IMR-90 (cell line): ENCODE results near the gene TUBB4A. TPM values are rescaled to one million over a fixed set of nuclear protein-coding genes. Genes with fewer than 3 reads are reported as not detected.
A peak's percentile ranks its signal among the peaks of the same experiment; 100 is the strongest.

Source experiments
- ATAC-seq: fragments of 200-7000 bp; cut with Tn5 transposase; 2 replicates; pipeline ENCODE4 v1.9.1; 2020; ENCODE audit warnings: low read depth, mild to moderate bottlenecking, moderate library complexity
- BruUV-seq: library from RNA; stranded (reverse); fragments of 400-500 nt; replicated peaks from 2 replicates; lab custom pipeline; 2021; lab: Mats Ljungman, UMichigan
- CTCF ChIA-PET: fragments of 300-600 bp; formaldehyde crosslinking; extraction: SDS; loops from one replicate; lab custom pipeline; 2021; ENCODE audit warnings: antibody characterized with exemption; lab: Yijun Ruan, JAX
- POLR2A ChIA-PET: fragments of 300-600 bp; sonication (Branson Sonifier 250); formaldehyde crosslinking; loops from one replicate; lab custom pipeline; 2022; ENCODE audit warnings: antibody characterized with exemption; ENCODE audit not compliant: unreplicated experiment; lab: Charles Lee
- DNase-seq: peaks from one replicate; pipeline ENCODE4 v3.0.0; 2013
- H2AFZ ChIP-seq: replicated peaks from 2 replicates; pipeline ENCODE3; 2013; ENCODE audit warnings: low read length, mild to moderate bottlenecking; ENCODE audit not compliant: poor library complexity
- H2AK5ac ChIP-seq: 2 replicates; pipeline ENCODE4 v1.6.1; 2013; ENCODE audit warnings: low read depth, low read length, inconsistent platforms
- H2AK9ac ChIP-seq: replicated peaks from 2 replicates; pipeline ENCODE3; 2013; ENCODE audit warnings: mild to moderate bottlenecking, low read depth, low read length, moderate library complexity; ENCODE audit not compliant: poor library complexity
- H2BK120ac ChIP-seq: 2 replicates; pipeline ENCODE4 v1.6.1; 2013; ENCODE audit warnings: low read depth, low read length, inconsistent platforms
- H2BK15ac ChIP-seq: 3 replicates; pipeline ENCODE4 v1.6.1; 2013; ENCODE audit warnings: low read depth, low read length, inconsistent platforms
- H2BK20ac ChIP-seq: 2 replicates; pipeline ENCODE4 v1.6.1; 2013; ENCODE audit warnings: low read depth, mild to moderate bottlenecking, inconsistent platforms, low read length, moderate library complexity
- H2BK5ac ChIP-seq: 2 replicates; pipeline ENCODE4 v1.6.1; 2013; ENCODE audit warnings: mild to moderate bottlenecking, low read depth, low read length, inconsistent platforms; ENCODE audit not compliant: poor library complexity, severe bottlenecking
- H3K14ac ChIP-seq: replicated peaks from 2 replicates; pipeline ENCODE4 v1.6.1; 2013; ENCODE audit warnings: low read depth, low read length, inconsistent platforms
- H3K18ac ChIP-seq: 2 replicates; pipeline ENCODE4 v1.6.1; 2013; ENCODE audit warnings: low read depth, low read length, control low read depth
- H3K23ac ChIP-seq: 2 replicates; pipeline ENCODE4 v1.6.1; 2013; ENCODE audit warnings: low read depth, low read length, inconsistent platforms
- H3K27ac ChIP-seq: 2 replicates; pipeline ENCODE4 v1.5.1; 2013; ENCODE audit warnings: mild to moderate bottlenecking, control low read depth, low read length; ENCODE audit not compliant: insufficient read depth
- H3K27me3 ChIP-seq: 2 replicates; pipeline ENCODE4 v1.6.1; 2013; ENCODE audit warnings: low read length; ENCODE audit not compliant: control insufficient read depth, insufficient read depth
- H3K36me3 ChIP-seq: 2 replicates; pipeline ENCODE4 v1.6.1; 2013; ENCODE audit warnings: low read length, mixed read lengths; ENCODE audit not compliant: control insufficient read depth, insufficient read depth
- H3K4ac ChIP-seq: 2 replicates; pipeline ENCODE4 v1.6.1; 2013; ENCODE audit warnings: low read depth, low read length, inconsistent platforms
- H3K4me1 ChIP-seq: 2 replicates; pipeline ENCODE4 v1.6.1; 2013; ENCODE audit warnings: low read length, mixed read lengths; ENCODE audit not compliant: control insufficient read depth, insufficient read depth
- H3K4me2 ChIP-seq: 2 replicates; pipeline ENCODE4 v1.6.1; 2013; ENCODE audit warnings: low read depth, mild to moderate bottlenecking, control low read depth, low read length, moderate library complexity
- H3K4me3 ChIP-seq: 2 replicates; pipeline ENCODE4 v1.5.1; 2013; ENCODE audit warnings: low read depth, mild to moderate bottlenecking, control low read depth, low read length, moderate library complexity; ENCODE audit not compliant: insufficient read depth
- H3K56ac ChIP-seq: 2 replicates; pipeline ENCODE4 v1.6.1; 2013; ENCODE audit warnings: low read length, inconsistent platforms; ENCODE audit not compliant: insufficient read depth; ENCODE audit errors: extremely low read depth
- H3K79me1 ChIP-seq, 2 experiments: 2 replicates each; pipeline ENCODE4 v1.6.1; 2013; ENCODE audit warnings: low read length in 2 of 2, inconsistent platforms in 1 of 2, low read depth in 1 of 2
- H3K9ac ChIP-seq: 2 replicates; pipeline ENCODE4 v1.6.1; 2013; ENCODE audit warnings: low read depth, low read length, control low read depth
- H3K9me1 ChIP-seq: 2 replicates; pipeline ENCODE4 v1.6.1; 2013; ENCODE audit warnings: low read length, inconsistent platforms; ENCODE audit not compliant: insufficient read depth
- H3K9me3 ChIP-seq: 2 replicates; pipeline ENCODE4 v1.6.1; 2013; ENCODE audit warnings: low read length; ENCODE audit not compliant: control insufficient read depth, insufficient read depth
- H4K20me1 ChIP-seq: 2 replicates; pipeline ENCODE4 v1.6.1; 2013; ENCODE audit warnings: low read length, inconsistent platforms; ENCODE audit not compliant: insufficient read depth
- H4K5ac ChIP-seq: 2 replicates; pipeline ENCODE4 v1.6.1; 2013; ENCODE audit warnings: mild to moderate bottlenecking, low read depth, low read length, control low read depth
- H4K8ac ChIP-seq, 2 experiments: 2 replicates each; pipeline ENCODE4 v1.6.1; 2013; ENCODE audit warnings: low read depth in 2 of 2, low read length in 2 of 2, control low read depth in 1 of 2, inconsistent platforms in 1 of 2
- H4K91ac ChIP-seq: 2 replicates; pipeline ENCODE4 v1.6.1; 2013; ENCODE audit warnings: low read depth, low read length, inconsistent platforms; ENCODE audit not compliant: insufficient read depth
- CHD1 ChIP-seq: IDR thresholded peaks from 2 replicates; pipeline ENCODE4 v1.6.1; 2012; ENCODE audit warnings: low read depth, low read length, improper control_type of control experiment
- MAFK ChIP-seq: IDR thresholded peaks from 2 replicates; pipeline ENCODE4 v1.6.1; 2012; ENCODE audit warnings: low read depth, low read length, improper control_type of control experiment
- MAZ ChIP-seq: IDR thresholded peaks from 2 replicates; pipeline ENCODE4 v1.6.1; 2012; ENCODE audit warnings: low read depth, mild to moderate bottlenecking, low read length, improper control_type of control experiment, moderate library complexity, borderline replicate concordance
- RAD21 ChIP-seq: IDR thresholded peaks from 2 replicates; pipeline ENCODE4 v1.6.1; 2012; ENCODE audit warnings: low read length, improper control_type of control experiment
- SMC3 ChIP-seq: fragments of 150-350 bp; IDR thresholded peaks from 2 replicates; pipeline ENCODE4 v1.6.1; 2016; ENCODE audit warnings: low read depth, mild to moderate bottlenecking, antibody characterized with exemption, low read length, moderate library complexity
- WGBS, 2 experiments: methylation state at CpG; one replicate each; pipeline versions ENCODE4 v1.1.5 to v1.1.7; 2013; ENCODE audit warnings: missing lambda C conversion rate in 2 of 2; ENCODE audit not compliant: insufficient read length in 1 of 2; ENCODE audit errors: extremely low coverage in 2 of 2; 5-methylcytosine and 5-hydroxymethylcytosine counted together
- dilution Hi-C: fragments of 300-500 bp; cut with HindIII; formaldehyde crosslinking; loops from one replicate; pipeline ENCODE4 v1.14.3; 2018; ENCODE audit warnings: low sequenced_read_pairs; ENCODE audit not compliant: unreplicated experiment
- in situ Hi-C: fragments of 300-500 bp; cut with MboI; formaldehyde crosslinking; loops from 3 replicates; pipeline ENCODE4 v1.14.3; 2019; ENCODE audit warnings: low sequenced_read_pairs, inconsistent platforms, mixed read lengths
- intact Hi-C: fragments of 100-400 bp; cut with micrococcal nuclease; formaldehyde crosslinking; loops from 2 replicates; pipeline ENCODE4 v1.10.0; 2022
- polyA plus RNA-seq, 3 experiments: library from polyadenylated mRNA; depleted of rRNA; stranded (reverse); fragments of >200 nt; gene quantifications; 2 replicates each; pipeline ENCODE4 v1.2.3, GENCODE V29; 2012; ENCODE audit warnings: low replicate concordance in 1 of 3
- total RNA-seq: library from RNA; depleted of rRNA; stranded (reverse); fragments of >200 nt; gene quantifications from 2 replicates; pipeline ENCODE4 v1.2.3, GENCODE V29; 2012
- TF ChIP-seq, protein P1 (sequence below): conservative IDR thresholded peaks from 2 replicates; pipeline ENCODE4 v1.5.1; 2012; ENCODE audit warnings: mild to moderate bottlenecking, low read depth, low read length, improper control_type of control experiment
- TF ChIP-seq, protein P2 (sequence below): fragments of 150-350 bp; IDR thresholded peaks from 2 replicates; pipeline ENCODE4 v1.6.1; 2017; ENCODE audit warnings: mild to moderate bottlenecking, antibody characterized with exemption, low read length, low read depth

The TUBB4A gene
- total and polyA plus RNA-seq, 2 of the 4 experiments (the other 2 are of a cell fraction): not detected

DNA sequence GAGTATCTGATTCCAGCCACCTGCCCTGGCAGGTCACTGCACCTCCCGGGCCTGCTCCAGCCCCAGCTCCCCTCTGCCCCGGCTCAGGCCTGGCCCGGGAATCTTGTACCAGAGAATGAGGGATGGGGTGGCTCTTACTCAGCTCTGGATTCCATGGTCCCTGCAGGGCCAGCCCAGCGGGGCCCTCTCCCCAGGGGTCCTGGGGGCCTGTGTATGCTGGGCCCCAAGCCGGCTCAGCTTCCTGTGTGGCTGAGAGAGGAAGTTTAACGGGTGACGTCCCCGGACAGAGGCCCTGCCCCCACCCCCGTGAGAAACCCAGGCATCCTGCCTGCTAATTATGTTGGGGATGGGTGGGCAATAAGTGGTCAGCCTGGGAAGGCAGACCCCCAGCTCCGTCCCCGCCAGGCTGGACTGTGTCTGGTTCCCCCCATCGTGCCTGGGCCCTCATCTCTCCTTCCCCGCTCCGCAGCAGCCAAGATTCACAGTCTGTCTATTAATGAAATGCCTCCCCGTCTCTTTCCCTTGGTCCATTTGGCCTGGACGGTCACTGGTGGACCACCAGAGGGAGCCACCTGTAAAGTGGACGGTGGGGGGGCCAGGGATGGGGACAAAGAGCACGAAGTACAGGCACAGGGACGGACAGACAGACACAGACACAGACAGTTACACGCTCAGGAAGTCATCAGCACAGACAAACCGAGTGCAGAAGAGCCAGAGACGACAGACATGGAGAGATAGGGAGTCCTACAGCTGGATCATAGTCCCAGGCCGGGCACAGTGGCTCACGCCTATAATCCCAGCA, 20.4 kb downstream of the TUBB4A start, which contains the start of gene DENND1C:
DENND1C (minus strand) TSS at position 247 of the 802 bp plus-strand sequence; CDS start at position 155, 92 bp downstream.
- Histone ChIP-seq H3K4ac (no peak within 1 kb of the TSS), H3K36me3 (no peaks in the 10 kb centered on the region), H2AK5ac (no peak within 1 kb of the TSS), H2BK120ac (no peak within 1 kb of the TSS), H2BK5ac (no peak within 1 kb of the TSS), H2AK9ac (no peak within 1 kb of the TSS), H4K91ac (no peak within 1 kb of the TSS), H3K79me1 (no peaks in the 10 kb centered on the region), H3K4me2 (no peak within 1 kb of the TSS), H3K27me3 (peaks cover 1% of the 10 kb centered on the region; the same call in 1 of the 2 replicates), H3K9ac (no peak within 1 kb of the TSS), H2BK15ac (no peak within 1 kb of the TSS), H3K18ac (no peak within 1 kb of the TSS), H3K4me3 (no peak within 1 kb of the TSS), H3K14ac (no peak within 1 kb of the TSS), H4K5ac (no peak within 1 kb of the TSS), H3K4me1 (no peaks in the 10 kb centered on the region), H2AFZ (no peak within 1 kb of the TSS), H2BK20ac (no peak within 1 kb of the TSS), H3K23ac (no peak within 1 kb of the TSS), H4K8ac (no peak within 1 kb of the TSS), H3K56ac (no peak within 1 kb of the TSS), H3K9me3 (no peaks in the 10 kb centered on the region), H3K27ac (no peak within 1 kb of the TSS), H3K9me1 (no peaks in the 10 kb centered on the region), H4K20me1 (no peaks in the 10 kb centered on the region)
- ChIA-PET CTCF (no interaction called here), POLR2A (no interaction called here)
- in situ Hi-C loops (no loop called here), dilution Hi-C loops (no loop called here), intact Hi-C loops (no loop called here)
- no peak for DNase-seq
- BruUV-seq: no TSS peak
- WGBS, 2 experiments: 61% methylated on average over 9 of the region's 24 CpGs; no CpG with 5 or more reads in 1 of the 2 experiments
- peak; percentile 23; the same call in 1 of the 2 replicates for TF ChIP-seq SMC3
- TF ChIP-seq CHD1: no peak
- peak; percentile 24; the same call in 1 of the 2 replicates for TF ChIP-seq RAD21
- TF ChIP-seq MAFK: no peak
- TF ChIP-seq, protein P1, sequence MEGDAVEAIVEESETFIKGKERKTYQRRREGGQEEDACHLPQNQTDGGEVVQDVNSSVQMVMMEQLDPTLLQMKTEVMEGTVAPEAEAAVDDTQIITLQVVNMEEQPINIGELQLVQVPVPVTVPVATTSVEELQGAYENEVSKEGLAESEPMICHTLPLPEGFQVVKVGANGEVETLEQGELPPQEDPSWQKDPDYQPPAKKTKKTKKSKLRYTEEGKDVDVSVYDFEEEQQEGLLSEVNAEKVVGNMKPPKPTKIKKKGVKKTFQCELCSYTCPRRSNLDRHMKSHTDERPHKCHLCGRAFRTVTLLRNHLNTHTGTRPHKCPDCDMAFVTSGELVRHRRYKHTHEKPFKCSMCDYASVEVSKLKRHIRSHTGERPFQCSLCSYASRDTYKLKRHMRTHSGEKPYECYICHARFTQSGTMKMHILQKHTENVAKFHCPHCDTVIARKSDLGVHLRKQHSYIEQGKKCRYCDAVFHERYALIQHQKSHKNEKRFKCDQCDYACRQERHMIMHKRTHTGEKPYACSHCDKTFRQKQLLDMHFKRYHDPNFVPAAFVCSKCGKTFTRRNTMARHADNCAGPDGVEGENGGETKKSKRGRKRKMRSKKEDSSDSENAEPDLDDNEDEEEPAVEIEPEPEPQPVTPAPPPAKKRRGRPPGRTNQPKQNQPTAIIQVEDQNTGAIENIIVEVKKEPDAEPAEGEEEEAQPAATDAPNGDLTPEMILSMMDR: peak; percentile 37
- TF ChIP-seq, protein P2, sequence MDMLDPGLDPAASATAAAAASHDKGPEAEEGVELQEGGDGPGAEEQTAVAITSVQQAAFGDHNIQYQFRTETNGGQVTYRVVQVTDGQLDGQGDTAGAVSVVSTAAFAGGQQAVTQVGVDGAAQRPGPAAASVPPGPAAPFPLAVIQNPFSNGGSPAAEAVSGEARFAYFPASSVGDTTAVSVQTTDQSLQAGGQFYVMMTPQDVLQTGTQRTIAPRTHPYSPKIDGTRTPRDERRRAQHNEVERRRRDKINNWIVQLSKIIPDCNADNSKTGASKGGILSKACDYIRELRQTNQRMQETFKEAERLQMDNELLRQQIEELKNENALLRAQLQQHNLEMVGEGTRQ: no peak
- no peak for TF ChIP-seq MAZ
- ATAC-seq: peak; percentile 37; the same call in 1 of the 2 replicates
